ENCODE data around the gene EIF4ENIF1.
"Not testable (repeated sequence)": the region's sequence is repeated elsewhere in the genome, so short reads cannot be mapped to it uniquely, and the experiment has no call there.

The EIF4ENIF1 gene

DNA sequence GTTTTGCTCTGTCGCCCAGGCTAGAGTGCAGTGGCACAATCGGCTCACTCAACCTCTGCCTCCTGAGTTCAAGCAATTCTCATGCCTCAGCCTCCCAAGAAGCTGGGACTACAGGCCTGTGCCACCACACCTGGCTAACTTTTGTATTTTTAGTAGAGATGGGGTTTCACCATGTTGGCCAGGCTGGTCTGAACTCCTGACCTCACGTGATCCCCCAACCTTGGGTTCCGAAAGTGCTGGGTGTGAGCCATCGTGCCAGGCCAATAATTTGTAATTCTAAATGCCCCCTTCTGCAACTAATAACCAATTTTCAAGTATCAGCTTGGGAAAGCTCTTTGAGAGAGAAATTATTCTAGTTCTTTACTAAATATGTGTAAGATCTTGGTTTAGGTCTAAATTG, 3.7 kb upstream of the EIF4ENIF1 start:
- not testable (repeated sequence) for DNase-seq

DNA sequence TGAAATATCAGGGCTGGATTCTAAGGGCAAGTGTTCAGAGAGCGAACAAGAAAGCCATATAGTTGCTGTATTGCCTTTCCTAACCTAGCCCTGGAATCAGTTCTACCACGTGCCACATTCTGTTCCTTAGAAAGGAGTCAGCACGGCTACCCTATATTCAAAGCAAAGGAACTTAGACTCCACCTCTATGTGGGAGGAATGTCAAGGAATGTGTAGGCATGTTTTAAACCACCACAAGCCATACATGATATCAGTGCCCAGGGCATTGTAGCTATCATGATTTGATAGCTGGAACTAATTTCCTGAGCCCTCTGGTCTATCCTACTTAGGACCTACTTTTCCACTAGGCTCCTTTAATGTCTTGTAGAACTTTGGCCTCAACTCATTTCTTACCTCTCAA, 2.5 kb upstream of the EIF4ENIF1 start:
- DNase-seq: no peak

DNA sequence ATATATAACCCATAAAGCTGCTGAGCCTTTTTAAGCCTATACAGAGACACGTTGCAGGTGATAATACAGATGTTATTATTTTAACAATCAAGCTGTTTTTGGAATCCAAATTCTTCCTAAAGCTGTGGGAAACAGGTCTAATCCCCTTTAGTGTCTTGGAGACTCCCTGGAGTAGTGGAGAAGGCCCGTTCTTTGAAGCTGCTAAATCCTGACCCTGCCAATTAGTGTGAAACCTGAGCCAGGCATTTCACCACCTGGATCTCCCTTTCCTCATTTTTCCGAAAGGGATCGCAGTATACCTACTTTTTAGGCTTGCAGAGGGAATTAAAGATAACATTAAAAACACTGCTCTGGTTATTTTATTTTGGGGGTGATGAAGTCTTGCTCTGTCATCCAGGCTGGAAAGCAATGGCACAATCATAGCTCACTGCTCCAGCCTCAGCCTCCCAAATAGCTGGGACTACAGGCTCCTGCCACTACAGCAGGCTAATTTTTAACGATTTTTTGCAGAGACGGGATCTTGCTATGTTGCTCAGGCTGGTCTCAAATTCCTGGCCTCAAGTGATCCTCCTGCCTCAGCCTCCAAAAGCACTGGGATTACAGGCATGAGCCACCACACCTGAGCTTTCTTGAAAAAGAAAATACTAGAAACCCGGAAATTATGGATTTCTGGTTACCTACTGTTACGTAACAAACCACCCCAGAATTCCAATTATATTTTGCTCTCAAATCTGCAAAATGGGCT, 1.7 kb upstream of the EIF4ENIF1 start:
- DNase-seq: no peak

DNA sequence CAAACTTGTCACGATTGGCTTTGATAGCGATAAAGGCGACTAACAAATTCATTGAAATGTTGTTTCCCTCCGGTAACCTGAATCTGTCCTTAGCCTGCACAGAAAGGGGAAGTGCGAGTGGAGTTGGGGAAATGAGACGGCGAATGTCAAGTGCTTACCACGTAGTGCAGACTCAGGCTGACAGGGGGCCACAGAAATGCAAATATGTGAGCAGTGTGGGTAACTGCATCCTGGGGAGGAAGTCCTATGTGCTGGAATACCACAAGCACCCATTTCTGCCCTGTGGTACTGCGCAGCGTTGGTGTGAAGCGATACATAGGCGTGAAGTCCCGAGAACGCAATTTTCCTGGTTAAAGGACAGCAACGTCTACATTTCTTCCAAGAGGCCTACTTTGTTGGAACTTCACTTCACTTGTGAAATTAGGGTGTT, 869 bp upstream of the EIF4ENIF1 start:
- DNase-seq: peak; percentile 94

DNA sequence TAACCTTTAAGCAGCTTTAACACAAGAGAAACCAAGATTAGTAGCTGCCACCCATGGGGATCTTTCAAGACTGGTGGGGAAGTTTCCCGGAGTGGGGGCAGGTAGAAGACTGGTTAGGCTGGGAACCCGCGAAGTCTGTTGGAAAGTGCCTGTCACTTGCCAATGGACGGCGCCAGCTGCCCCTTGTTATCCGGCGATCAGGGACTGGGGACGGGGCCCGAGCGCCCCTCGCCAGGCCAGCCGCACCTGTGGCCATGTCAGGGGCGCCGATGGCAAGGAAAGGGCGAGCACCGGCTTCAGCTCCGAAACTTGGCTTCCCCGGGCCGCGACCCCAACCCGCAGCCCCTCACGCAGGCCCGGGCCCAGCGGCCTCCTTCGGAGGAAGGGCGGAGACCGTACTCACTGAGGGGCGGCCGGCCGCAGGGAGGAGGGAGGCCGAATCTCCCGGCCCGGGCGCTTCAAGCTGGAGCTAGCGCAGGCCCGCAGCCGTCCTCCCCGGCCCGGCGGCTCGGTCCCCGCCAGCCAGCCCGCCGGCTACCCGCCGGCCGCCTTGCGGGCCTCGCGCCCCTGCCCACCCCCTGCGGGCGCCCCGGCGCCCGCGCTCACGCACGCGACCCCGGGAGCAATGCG, 539 bp downstream of the EIF4ENIF1 start:
- DNase-seq: peak; percentile 63

DNA sequence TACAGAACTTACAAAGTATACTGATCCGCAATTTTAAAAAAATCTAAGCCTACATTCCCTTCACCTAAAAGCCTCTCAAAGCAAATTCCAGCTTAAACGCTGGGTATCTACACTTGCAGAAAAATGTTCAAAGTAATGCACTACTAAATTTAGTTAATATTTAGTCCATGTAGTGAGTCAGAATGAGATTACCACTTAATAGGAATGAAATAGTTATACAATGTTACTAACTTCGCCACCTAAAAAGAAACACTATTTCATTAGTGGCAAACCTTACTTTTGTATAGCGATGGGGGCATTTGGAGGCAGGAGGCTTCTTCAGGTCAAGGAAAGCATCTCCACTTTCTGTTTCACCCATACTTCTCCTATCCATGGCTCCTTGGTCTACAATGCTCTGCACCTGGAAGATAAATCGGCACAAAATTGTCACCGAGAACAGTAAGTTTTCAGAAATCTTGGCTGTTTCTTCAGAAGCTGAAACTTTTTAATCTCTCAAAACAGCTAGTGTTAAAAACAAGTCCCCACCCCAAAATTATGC, 1.2 kb downstream of the EIF4ENIF1 start:
- peak; percentile 49 for DNase-seq

DNA sequence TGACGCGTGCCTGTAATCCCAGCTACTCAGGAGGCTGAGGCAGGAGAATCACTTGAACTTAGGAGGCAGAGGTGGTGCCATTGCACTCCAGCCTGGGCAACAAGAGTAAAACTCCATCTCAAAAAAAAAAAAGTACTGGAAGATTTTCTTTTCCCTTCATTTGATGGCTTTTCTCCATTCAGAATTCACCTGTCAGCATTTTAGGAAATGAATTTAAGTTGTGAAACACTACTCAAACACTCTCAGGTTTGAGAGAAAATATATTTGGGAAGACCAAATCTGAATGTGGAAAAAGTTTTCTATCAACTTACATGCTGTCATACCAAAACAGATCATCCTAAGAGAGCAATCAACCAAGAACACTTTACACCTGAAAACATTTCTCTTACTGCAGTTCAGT, 2.7 kb downstream of the EIF4ENIF1 start:
- DNase-seq: no peak

DNA sequence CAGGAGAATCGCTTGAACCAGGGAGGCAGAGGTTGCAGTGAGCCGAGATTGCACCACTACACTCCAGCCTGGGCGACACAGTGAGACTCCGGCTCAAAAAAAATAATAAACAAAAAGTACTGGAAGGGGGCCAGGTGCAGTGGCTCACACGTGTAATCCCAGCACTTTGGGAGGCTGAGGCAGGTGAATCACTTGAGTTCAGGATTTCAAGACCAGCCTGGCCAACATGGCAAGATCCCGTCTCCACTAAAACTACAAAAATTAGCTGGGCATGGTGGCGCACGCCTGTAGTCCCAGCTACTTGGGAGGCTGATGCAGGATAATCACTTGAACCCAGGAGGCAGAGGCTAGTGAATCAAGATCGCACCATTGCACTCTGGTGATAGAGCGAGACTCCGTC, 3.3 kb downstream of the EIF4ENIF1 start:
- DNase-seq: not testable (repeated sequence)

DNA sequence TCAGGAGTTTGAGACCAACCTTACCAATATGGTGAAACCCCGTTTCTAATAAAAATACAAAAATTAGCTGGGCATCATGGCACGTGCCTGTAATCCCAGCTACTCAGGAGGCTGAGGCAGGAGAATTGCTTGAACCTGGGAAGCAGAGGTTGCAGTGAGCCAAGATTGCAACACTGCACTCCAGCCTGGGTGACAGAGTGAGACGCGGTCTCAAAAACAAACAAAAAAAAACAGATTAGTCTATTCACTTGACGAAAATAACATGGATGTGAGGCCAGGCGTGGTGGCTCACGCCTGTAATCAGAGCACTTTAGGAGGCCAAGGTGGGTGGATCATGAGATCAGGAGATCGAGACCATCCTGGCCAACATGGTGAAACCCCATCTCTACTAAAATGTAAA, 7.2 kb downstream of the EIF4ENIF1 start:
- DNase-seq: not testable (repeated sequence)

DNA sequence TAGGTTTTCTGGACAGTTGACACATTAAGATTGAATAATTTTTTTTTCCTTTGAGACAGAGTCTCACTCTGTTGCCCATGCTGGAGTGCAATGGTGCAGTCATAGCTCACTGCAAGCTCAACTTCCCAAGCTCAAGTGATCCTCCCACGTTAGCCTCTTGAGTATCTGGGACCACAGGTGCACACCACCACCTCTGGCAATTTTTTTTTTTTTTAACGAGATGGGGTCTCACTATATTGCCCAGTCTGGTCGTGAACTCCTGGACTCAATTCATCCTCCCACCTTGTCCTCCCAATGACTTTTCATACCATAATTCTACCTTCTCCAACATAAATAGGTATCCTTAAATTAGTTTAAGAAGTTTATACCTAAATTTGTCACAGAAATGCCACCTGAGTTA, 8.5 kb downstream of the EIF4ENIF1 start:
- no peak for DNase-seq

DNA sequence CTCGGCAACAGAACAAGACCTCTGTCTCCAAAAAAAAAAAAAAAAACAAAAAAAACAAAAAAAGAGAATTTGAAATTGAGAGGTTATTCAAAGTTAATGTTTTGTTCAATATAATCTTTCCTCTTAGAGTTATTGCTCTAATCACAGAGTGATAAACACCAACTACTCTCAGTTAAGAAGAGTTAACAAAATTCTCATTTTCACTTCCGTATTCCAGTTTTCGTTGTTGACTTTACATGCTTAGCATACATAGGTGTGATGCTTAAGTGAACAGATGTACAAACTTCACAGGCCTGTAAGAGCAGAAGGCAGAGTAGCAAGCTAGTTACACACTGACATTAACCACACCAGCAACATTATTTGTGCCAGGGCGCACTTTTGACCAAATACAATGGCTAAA, 12.3 kb downstream of the EIF4ENIF1 start:
- no peak for DNase-seq

DNA sequence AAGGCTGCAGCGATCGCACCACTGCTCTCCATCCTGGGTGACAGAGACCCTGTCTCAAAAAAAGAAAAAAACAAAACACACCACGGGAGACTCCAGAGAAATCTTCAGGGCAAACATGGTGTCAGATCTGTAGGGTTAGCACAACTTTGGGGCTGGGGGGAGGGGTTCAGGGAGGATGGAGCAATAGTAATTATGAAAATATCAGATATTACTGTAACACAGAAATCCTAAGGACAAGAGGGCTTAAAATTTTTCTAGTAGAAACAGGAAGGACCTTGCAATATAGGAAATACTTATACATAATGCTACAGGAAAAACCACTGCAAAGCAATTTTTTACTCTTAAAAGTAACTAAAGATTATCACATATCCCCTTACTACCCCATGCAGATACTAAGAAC, 13.8 kb downstream of the EIF4ENIF1 start:
- DNase-seq: no peak

DNA sequence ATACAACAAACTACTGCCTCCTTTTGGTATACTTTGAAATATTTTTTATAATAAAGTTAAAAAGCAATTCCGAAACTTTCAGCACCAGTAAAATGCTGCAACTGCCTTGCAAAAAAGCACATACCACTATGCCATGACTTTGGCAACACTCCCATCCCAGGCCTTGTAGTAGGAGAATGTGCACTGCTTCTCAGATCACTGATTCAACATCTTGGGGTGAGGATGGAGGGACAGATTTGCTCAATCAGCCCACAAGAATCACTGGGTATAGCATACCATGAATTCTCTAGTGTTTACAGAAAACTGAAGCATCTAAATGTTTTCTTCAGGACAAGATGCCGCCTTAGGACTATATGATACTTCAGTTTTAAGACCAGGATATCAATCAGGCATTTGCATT, 14.9 kb downstream of the EIF4ENIF1 start:
- no peak for DNase-seq

DNA sequence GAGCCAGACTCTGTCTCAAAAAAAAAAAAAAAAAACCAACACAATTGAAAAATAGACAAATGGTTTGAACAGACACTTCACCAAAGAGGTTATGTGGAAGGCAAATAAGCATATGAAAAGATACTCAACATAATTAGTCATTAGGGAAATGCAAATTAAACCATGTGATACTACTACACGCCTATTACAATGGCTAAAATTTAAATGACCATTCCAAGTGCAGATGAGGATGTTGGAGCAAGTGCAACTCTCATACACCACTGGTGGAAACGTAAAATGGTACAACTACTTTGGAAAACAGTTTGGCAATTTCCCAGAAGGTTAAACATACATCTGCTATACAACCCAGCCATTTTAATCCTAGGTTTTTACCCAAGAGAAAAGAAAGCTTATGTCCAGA, 24.3 kb downstream of the EIF4ENIF1 start:
- no peak for DNase-seq

DNA sequence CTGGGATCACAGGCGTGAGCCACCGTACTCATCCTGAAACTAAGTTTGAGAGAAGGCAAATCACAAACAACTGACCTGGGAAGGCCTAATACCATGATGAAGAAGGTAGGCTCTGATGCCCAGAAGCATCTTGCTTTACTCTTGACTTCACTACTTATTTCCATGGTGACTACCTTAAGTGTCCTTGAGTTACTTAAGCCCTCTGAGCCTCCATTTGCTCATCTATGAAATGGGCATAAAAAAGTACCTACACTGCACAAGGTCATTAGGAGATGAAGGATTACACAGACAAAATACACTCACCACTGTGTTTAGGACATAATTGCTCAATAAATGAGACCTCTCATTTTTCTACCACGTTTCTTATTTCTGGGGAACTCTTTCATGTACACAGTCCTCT, 27.9 kb downstream of the EIF4ENIF1 start:
- DNase-seq: no peak

DNA sequence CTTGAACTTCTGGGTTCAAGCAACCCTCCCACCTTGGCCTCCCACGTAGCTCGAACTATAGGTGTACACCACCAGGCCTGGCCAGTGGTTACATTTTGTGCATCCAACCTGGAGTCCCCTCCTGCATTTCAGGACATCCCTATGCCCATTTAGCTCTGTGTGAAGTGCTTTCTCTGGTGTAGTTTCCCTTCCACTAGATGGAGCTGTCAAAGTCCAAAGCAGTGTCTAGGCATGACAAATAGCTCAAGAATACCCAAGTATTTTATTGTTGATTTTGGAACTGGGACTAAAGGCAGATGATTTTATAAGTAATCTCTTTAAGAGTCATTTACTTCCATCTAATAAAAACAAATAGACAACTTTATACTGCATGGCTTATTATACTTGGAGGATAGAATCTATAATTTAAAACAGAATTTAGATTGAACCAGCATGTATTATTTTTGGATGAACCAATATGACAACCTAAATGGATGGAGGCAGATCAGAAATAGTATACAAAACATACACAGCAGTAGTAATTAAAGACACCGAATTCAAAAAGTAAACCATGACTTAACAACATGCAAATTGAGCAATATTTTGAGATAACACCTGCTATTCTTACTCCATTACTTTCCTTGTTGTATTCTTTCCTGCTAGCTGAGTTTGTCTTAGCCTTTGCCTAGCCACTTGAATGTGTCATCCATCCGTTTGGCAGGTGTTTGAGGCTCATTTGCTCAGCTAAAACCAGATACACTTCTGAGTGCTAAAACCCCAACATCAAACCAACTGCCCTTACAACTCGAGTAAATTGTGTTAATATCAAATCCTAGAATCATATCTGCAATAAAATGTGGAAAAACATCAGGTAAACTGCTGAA, 37.7 kb downstream of the EIF4ENIF1 start:
- DNase-seq: peak; percentile 55

DNA sequence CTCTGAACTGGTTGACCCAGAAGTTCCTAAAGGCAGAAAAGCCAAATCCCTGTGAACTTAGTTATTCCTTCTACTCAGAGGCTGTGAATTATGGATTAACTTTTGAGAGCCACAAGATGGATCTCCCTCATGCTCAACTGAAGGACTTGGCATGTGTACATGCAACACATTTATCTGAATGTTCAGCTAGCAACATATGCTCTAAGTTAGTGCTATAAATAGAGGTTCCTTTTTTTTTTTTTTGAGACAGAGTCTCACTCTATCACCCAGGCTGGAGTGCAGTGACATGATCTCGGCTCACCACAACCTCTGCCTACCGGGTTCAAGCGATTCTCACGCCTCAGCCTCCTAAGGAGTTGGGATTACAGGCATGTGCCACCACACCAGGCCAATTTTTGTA, 40.1 kb downstream of the EIF4ENIF1 start:
- peak; percentile 73 for DNase-seq

DNA sequence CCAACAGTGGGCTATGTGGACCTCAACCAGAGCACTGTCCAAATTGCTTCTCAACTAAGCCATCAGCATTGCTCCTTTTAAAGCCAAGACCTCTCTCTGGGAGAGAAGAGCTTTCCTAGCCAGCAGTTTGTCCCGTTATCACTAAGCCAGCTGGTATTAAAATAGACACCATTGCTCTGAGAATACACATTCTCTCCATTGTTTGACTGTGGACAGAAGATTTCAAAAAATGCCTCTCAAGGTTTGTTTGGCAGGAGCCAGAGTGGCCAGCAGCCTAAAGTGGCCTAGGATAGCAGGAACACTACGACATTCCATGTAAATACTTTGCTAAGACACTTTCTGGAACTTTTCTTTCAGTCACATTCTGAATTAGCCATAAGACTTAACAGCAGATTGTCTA, 41.3 kb downstream of the EIF4ENIF1 start:
- DNase-seq: no peak

DNA sequence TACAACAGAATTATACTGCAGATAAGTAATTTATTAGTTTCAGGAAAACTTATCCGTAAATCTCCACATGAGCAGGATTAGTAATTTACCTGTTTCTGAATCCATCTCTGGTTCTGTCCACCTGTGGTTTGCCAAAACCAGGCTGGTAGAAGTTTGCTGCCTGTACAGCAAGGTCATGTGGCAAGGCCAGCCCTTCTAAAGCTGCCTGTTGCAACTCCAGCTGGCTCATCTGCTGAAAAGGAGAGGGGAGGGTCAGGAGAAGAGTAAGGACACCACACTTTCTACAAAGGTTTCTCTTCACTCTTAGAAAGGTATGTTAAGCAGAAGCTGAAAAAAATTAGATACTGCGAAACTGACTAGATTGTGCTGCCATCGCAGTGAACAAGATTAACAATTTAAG, 42.3 kb downstream of the EIF4ENIF1 start:
- no peak for DNase-seq

DNA sequence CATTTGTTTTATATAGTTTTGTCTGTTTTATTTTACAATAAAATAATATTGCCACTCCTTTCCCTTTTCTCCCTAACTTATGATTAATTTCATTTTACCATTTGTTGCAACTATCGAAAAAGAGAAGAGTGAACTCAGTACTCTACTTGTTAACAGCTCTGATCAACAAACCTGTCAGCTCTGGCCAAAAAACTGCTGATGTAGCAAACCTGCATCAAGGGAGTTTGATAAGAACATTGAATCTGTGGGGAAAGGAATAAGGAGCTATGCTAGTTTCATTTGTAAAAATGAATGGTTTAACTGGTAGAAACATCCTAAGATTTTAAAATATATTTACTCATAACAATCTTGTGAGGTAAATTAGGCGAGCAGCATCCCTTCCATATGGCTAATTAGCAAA, 42.9 kb downstream of the EIF4ENIF1 start:
- DNase-seq: no peak

DNA sequence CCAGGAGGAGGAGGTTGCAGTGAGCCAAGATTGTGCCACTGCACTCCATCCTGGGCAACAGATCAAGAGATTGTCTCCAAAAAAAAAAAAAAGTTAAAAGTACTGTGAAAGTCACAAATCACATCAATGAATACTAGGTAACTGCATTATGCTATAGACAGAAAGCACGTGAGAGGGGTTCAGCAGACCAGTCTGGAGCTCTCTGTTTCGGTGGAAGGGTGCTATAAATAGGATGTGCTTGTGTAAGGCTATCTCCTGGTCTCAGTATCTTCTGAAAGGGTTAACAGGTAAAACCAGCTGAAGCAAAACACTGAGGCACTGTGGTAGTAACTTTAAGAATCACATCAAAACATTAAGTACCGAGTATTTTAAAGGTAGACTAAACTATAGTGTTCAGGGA, 43.4 kb downstream of the EIF4ENIF1 start:
- no peak for DNase-seq

DNA sequence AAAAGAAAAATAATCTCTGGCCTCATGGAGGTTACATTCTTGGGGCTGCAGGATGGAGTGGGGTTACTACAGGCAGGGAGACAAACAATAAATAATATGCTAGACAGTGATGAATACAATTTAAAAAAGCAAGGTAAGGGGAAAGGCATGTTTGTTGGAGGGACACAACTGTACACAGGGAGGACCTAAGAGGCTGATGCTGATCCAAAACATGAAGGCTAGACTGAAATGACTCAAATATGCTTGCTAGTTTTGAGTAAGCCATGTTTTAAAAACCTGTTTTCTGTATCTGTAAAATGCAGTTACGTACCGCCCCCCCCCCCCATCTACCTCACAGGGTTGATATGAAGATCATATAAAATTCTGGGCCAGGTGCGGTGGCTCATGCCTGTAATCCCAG, 44.0 kb downstream of the EIF4ENIF1 start:
- DNase-seq: no peak

DNA sequence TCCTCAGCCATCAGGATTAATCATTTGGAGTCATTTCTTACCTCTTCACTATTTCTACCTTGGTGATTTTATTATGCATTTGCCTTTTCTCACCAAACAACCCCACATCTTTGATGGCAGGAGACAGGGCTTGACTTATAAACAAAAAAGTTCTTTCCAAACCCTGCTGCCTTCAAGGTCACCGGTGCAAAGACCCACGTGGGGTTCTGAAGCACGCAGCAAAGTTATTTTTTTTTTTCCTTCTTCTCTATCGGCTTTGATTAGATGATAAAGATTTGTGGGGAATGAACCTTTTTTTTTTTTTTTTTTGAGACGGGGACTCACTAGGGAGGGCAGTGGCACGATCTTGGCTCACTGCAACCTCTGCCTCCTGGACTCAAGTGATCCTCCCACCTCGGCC, 46.1 kb downstream of the EIF4ENIF1 start:
- DNase-seq: no peak
